Mesenchymal stem cell (in vitro differentiated cells and primary cell): Measurements from ENCODE around the gene ICAM5.

Experiments used
- DNase-seq: peaks from one replicate; pipeline ENCODE4 v3.0.0-alpha.2; 2013
- H2AFZ ChIP-seq: one replicate; pipeline ENCODE4 v1.6.1; 2013; ENCODE audit warnings: low read depth, mild to moderate bottlenecking, control low read depth, inconsistent platforms, low read length, moderate library complexity
- H2AK5ac ChIP-seq: 2 replicates; pipeline ENCODE4 v1.6.1; 2013; ENCODE audit warnings: low read length, moderate library complexity, mild to moderate bottlenecking, inconsistent platforms; ENCODE audit not compliant: severe bottlenecking
- H2BK120ac ChIP-seq: one replicate; pipeline ENCODE4 v1.6.1; 2013; ENCODE audit warnings: low read depth, mild to moderate bottlenecking, inconsistent platforms, low read length, moderate library complexity
- H2BK12ac ChIP-seq, 2 experiments: one replicate each; pipeline ENCODE4 v1.6.1; 2013; ENCODE audit warnings: inconsistent platforms in 2 of 2, low read length in 2 of 2, mild to moderate bottlenecking in 2 of 2, moderate library complexity in 2 of 2, control low read depth in 1 of 2
- H2BK15ac ChIP-seq: one replicate; pipeline ENCODE4 v1.6.1; 2013; ENCODE audit warnings: mild to moderate bottlenecking, low read depth, inconsistent platforms; ENCODE audit not compliant: poor library complexity, severe bottlenecking
- H2BK5ac ChIP-seq: 2 replicates; pipeline ENCODE4 v1.6.1; 2013; ENCODE audit warnings: low read depth, mild to moderate bottlenecking, low read length, control low read depth, inconsistent platforms; ENCODE audit not compliant: poor library complexity, severe bottlenecking
- H3K14ac ChIP-seq, 2 experiments: one replicate each; pipeline ENCODE4 v1.6.1; 2013; ENCODE audit warnings: inconsistent platforms in 2 of 2, low read length in 2 of 2, control low read depth in 1 of 2, mild to moderate bottlenecking in 1 of 2, moderate library complexity in 1 of 2
- H3K18ac ChIP-seq, 2 experiments: one replicate each; pipeline ENCODE4 v1.6.1; 2013; ENCODE audit warnings: inconsistent platforms in 2 of 2, low read length in 2 of 2, control low read depth in 1 of 2, low read depth in 1 of 2, mild to moderate bottlenecking in 1 of 2
- H3K23ac ChIP-seq, 2 experiments: one replicate each; pipeline ENCODE4 v1.6.1; 2013; ENCODE audit warnings: inconsistent platforms in 2 of 2, low read length in 2 of 2, mild to moderate bottlenecking in 2 of 2, moderate library complexity in 2 of 2, control low read depth in 1 of 2
- H3K27ac ChIP-seq: 2 replicates; pipeline ENCODE4 v1.5.1; 2013; ENCODE audit warnings: mild to moderate bottlenecking, moderate library complexity, low read length, control low read depth, inconsistent platforms; ENCODE audit not compliant: poor library complexity, severe bottlenecking
- H3K27me3 ChIP-seq, 2 experiments: 2 replicates each; pipeline versions ENCODE4 v1.6.1 to v1.7.0; 2013; ENCODE audit warnings: low read length in 2 of 2, mild to moderate bottlenecking in 2 of 2, moderate library complexity in 2 of 2, control low read depth in 1 of 2, inconsistent platforms in 1 of 2; ENCODE audit not compliant: control insufficient read depth in 1 of 2, insufficient read depth in 1 of 2
- H3K36me3 ChIP-seq, 2 experiments: 2 replicates each; pipeline versions ENCODE4 v1.6.1 to v1.7.0; 2013; ENCODE audit warnings: low read length in 2 of 2, control low read depth in 1 of 2, inconsistent platforms in 1 of 2, low read depth in 1 of 2, mild to moderate bottlenecking in 1 of 2; ENCODE audit not compliant: insufficient read depth in 2 of 2, control insufficient read depth in 1 of 2
- H3K4ac ChIP-seq, 2 experiments: one replicate each; pipeline ENCODE4 v1.6.1; 2013; ENCODE audit warnings: inconsistent platforms in 2 of 2, low read length in 2 of 2, mild to moderate bottlenecking in 2 of 2, moderate library complexity in 2 of 2, control low read depth in 1 of 2, low read depth in 1 of 2
- H3K4me1 ChIP-seq: 2 replicates; pipeline ENCODE4 v1.6.1; 2013; ENCODE audit warnings: low read depth, low read length, control low read depth; ENCODE audit not compliant: control insufficient read depth, insufficient read depth
- H3K4me2 ChIP-seq: 2 replicates; pipeline ENCODE4 v1.6.1; 2013; ENCODE audit warnings: low read length, mild to moderate bottlenecking, inconsistent platforms; ENCODE audit not compliant: poor library complexity, severe bottlenecking
- H3K4me3 ChIP-seq, 2 experiments: 2 replicates each; pipeline versions ENCODE4 v1.5.1 to v1.7.0; 2013; ENCODE audit warnings: low read length in 2 of 2, mild to moderate bottlenecking in 2 of 2, control low read depth in 1 of 2, low read depth in 1 of 2; ENCODE audit not compliant: insufficient read depth in 1 of 2
- H3K79me1 ChIP-seq: replicated peaks from 2 replicates; pipeline ENCODE4 v1.6.1; 2013; ENCODE audit warnings: mild to moderate bottlenecking, control low read depth, low read length, inconsistent platforms; ENCODE audit not compliant: poor library complexity, severe bottlenecking
- H3K9ac ChIP-seq: 2 replicates; pipeline ENCODE4 v1.7.0; 2013; ENCODE audit warnings: mild to moderate bottlenecking, low read length, moderate library complexity
- H3K9me3 ChIP-seq: 2 replicates; pipeline ENCODE4 v1.7.0; 2013; ENCODE audit warnings: mild to moderate bottlenecking, low read length; ENCODE audit not compliant: control insufficient read depth
- H4K8ac ChIP-seq: one replicate; pipeline ENCODE4 v1.6.1; 2013; ENCODE audit warnings: inconsistent platforms, mild to moderate bottlenecking, low read length, moderate library complexity
- H4K91ac ChIP-seq: one replicate; pipeline ENCODE4 v1.6.1; 2013; ENCODE audit warnings: mild to moderate bottlenecking, low read length, inconsistent platforms
- WGBS: methylation state at CpG from one replicate; pipeline ENCODE4 v1.1.7; 2013; ENCODE audit warnings: mixed read lengths; 5-methylcytosine and 5-hydroxymethylcytosine counted together

ICAM5 gene

DNA sequence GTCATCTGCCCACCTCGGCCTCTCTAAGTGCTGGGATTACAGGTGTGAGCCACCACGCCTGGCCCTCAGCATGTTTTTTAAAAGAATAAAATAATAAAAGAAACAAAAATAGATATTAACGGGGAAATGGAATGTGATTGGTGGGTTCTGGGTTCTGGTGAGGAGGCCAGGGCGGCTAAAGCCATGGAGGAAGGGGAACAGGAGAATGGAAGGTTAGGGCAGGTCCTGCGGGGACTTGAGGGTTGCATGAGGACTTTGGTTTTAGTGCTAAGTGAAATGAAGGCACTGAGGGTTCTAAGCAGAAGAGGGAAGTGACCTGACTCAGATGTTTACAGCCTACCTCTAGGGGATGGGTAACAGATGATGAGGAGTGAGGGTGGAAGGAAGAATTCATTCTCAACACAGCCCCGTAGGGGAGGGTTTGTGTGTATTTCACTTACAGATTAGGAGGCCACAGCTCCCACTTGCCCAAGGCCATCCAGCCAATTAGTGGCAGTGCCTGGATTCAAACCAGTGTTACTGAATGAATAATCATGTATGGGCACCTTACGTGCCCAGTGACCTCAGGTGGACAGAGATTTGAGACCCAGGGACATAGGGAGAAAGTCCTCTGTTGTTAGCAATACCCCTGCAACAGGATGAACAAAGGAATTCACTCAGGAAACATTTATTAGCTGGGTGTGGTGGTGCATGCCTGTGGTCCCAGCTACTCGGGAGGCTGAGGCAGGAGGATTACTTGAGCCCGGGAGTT, 44.4 kb upstream of the ICAM5 start:
- H3K36me3 ChIP-seq, result no peaks in the 10 kb centered on the region
- peak overlapping the region; percentile 69 for H2BK15ac ChIP-seq
- H3K4me3 ChIP-seq, result no peak overlapping the region
- peaks cover 5% of the 10 kb centered on the region for H3K4me1 ChIP-seq
- H3K79me1 ChIP-seq, result no peaks in the 10 kb centered on the region
- H2BK12ac ChIP-seq, result no peak overlapping the region
- H3K14ac ChIP-seq, result no peak overlapping the region
- no peak for DNase-seq
- H3K23ac ChIP-seq, result no peak overlapping the region
- H4K91ac ChIP-seq, result peak overlapping the region; percentile 39
- H3K27ac ChIP-seq, result no peak overlapping the region
- H3K9me3 ChIP-seq, result no peaks in the 10 kb centered on the region
- H4K8ac ChIP-seq, result no peak overlapping the region
- H2AFZ ChIP-seq, result no peak overlapping the region
- H2BK5ac ChIP-seq, result no peak overlapping the region
- H3K4ac ChIP-seq, result no peak overlapping the region
- no peak overlapping the region for H2BK120ac ChIP-seq
- peak overlapping the region; percentile 26 for H3K9ac ChIP-seq
- H3K27me3 ChIP-seq, result no peaks in the 10 kb centered on the region
- no peak overlapping the region for H3K18ac ChIP-seq
- no peak overlapping the region for H2AK5ac ChIP-seq
- no peak overlapping the region for H3K4me2 ChIP-seq
- WGBS, result 85% methylated on average over 8 of the region's 9 CpGs

DNA sequence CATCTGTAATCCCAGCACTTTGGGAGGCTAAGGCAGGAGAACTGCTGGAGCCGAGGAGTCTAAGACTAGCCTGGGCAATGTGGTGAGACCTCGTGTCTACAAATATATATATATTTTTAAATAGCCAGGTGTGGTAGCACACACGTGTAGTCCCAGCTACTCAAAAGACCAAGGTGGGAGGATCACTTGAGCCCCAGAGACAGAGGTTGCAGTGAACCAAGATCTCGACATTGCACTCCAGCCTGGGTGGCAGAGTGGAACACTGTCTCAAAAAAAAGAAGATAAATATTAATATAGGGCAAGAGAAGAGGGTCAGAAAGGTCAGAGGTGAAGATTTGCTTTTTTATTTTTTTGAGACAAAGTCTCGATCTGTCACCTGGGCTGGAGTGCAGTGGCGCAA, 43.2 kb upstream of the ICAM5 start:
- Histone ChIP-seq H3K18ac (no peak overlapping the region), H3K4me1 (peaks cover 7% of the 10 kb centered on the region), H3K14ac (no peak overlapping the region), H3K9ac (no peak overlapping the region), H2AK5ac (no peak overlapping the region), H3K4me2 (no peak overlapping the region), H2BK15ac (no peak overlapping the region), H3K4ac (no peak overlapping the region), H2BK5ac (no peak overlapping the region), H3K9me3 (no peaks in the 10 kb centered on the region), H4K8ac (no peak overlapping the region), H4K91ac (no peak overlapping the region), H3K27ac (no peak overlapping the region), H3K4me3 (no peak overlapping the region), H3K79me1 (peaks cover 4% of the 10 kb centered on the region), H3K27me3 (no peaks in the 10 kb centered on the region), H3K36me3 (no peaks in the 10 kb centered on the region), H2AFZ (no peak overlapping the region), H2BK12ac (no peak overlapping the region), H2BK120ac (no peak overlapping the region), H3K23ac (no peak overlapping the region)
- WGBS, result 95% methylated on average over 5 of the region's 6 CpGs
- DNase-seq, result no peak

DNA sequence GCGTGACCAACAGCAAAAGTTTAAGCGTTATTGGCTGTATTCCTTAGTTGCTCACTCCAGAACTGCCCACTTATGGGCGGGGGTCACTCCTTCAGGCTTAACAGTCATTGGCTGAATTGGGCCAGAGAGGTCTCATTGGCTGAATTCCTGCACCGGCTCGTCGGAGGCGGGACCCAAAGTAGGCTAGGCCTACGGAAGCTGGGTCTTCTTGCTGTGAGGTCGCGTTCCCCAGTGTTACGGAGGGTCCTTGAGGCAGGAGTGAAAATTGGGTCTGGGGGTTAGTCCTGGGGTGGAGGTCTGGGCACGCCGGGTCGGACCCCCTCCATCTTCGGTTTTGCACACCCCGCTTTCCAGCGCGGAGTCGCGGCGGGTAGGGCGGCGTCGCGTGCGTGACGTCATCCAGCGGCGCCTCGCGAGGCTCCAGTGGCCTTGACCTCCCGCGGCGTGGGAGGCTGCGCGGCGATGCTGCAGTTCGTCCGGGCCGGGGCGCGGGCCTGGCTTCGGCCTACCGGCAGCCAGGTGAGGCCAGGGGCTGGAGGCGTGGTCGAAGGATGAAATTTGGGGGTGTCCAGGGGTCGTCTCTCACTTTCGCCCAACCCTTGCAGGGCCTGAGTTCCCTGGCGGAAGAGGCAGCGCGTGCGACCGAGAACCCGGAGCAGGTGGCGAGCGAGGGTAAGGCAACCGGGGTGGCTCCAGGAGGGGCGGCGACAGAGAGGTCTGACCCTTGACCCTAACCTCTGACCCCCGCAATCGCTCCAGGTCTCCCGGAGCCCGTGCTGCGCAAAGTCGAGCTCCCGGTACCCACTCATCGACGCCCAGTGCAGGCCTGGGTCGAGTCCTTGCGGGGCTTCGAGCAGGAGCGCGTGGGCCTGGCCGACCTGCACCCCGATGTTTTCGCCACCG, 37.7 kb upstream of the ICAM5 start, which contains the start of gene MRPL4:
TSS of gene MRPL4 (plus strand) at position 423 of the 903 bp plus-strand sequence. CDS start at position 463, 40 bp downstream.
- peak within 1 kb of the TSS; percentile 77 to 92 for H3K4ac ChIP-seq
- no peak within 1 kb of the TSS for H2BK12ac ChIP-seq
- DNase-seq, result peak; percentile 99
- H2AK5ac ChIP-seq, result peak within 1 kb of the TSS; percentile 3
- H2BK5ac ChIP-seq, result no peak within 1 kb of the TSS
- H3K27me3 ChIP-seq, result no peaks in the 10 kb centered on the region
- H3K4me1 ChIP-seq, result peaks cover 5% of the 10 kb centered on the region
- WGBS, result 2% methylated on average over 74 of the region's 77 CpGs
- H3K79me1 ChIP-seq, result peaks cover 31% of the 10 kb centered on the region
- peak within 1 kb of the TSS in 1 of 2 experiments; percentile 95 for H3K14ac ChIP-seq
- peak within 1 kb of the TSS; percentile 97 to 98 for H3K4me3 ChIP-seq
- H3K36me3 ChIP-seq, result peaks cover 24 to 28% of the 10 kb centered on the region in 2 experiments
- H2AFZ ChIP-seq, result peak within 1 kb of the TSS; percentile 89
- H3K4me2 ChIP-seq, result peak within 1 kb of the TSS; percentile 93
- H2BK15ac ChIP-seq, result peak within 1 kb of the TSS; percentile 99
- peak within 1 kb of the TSS in 1 of 2 experiments; percentile 17 for H3K23ac ChIP-seq
- H3K9ac ChIP-seq, result peak within 1 kb of the TSS; percentile 94
- peak within 1 kb of the TSS; percentile 97 for H4K8ac ChIP-seq
- no peaks in the 10 kb centered on the region for H3K9me3 ChIP-seq
- H4K91ac ChIP-seq, result peak within 1 kb of the TSS; percentile 89
- peak within 1 kb of the TSS; percentile 79 for H2BK120ac ChIP-seq
- peak within 1 kb of the TSS; percentile 68 for H3K27ac ChIP-seq
- H3K18ac ChIP-seq, result peak within 1 kb of the TSS; percentile 91 to 95

GRCh38 chr19:10252707-10253106, 37.0 kb upstream of the ICAM5 start:
- Histone ChIP-seq H3K9me3 (no peaks in the 10 kb centered on the region), H3K4ac (peak overlapping the region in 1 of 2 experiments; percentile 77), H3K14ac (no peak overlapping the region), H3K27ac (no peak overlapping the region), H2BK5ac (no peak overlapping the region), H2AFZ (peak overlapping the region; percentile 89), H3K4me2 (peak overlapping the region; percentile 93), H3K23ac (no peak overlapping the region), H3K4me1 (peaks cover 5% of the 10 kb centered on the region), H3K18ac (no peak overlapping the region), H2BK15ac (no peak overlapping the region), H3K4me3 (peak overlapping the region; percentile 97 to 98), H3K9ac (peak overlapping the region; percentile 94), H3K79me1 (peaks cover 31% of the 10 kb centered on the region), H2BK120ac (no peak overlapping the region), H2BK12ac (no peak overlapping the region), H3K36me3 (peaks cover 31 to 34% of the 10 kb centered on the region in 2 experiments), H4K8ac (peak overlapping the region; percentile 97), H2AK5ac (no peak overlapping the region), H3K27me3 (no peaks in the 10 kb centered on the region), H4K91ac (peak overlapping the region; percentile 84)
- 18% methylated on average over 6 of the region's 8 CpGs for WGBS
- DNase-seq, result no peak
